Stimulated activated CD4-positive, alpha-beta T cell treated with anti-CD3 and anti-CD28 coated beads, Interleukin-12 subunit alpha, Interleukin-12 subunit beta, amount 100 ng/mL, for 48 hours (primary cell): ENCODE data around the gene NUP188.
A peak's percentile ranks its signal among the peaks of the same experiment; 100 is the strongest.
"Not testable (repeated sequence)": the region's sequence is repeated elsewhere in the genome, so short reads cannot be mapped to it uniquely, and the experiment has no call there.

Source experiments
- DNase-seq, 3 donors: peaks; one replicate each; pipeline ENCODE4 v3.0.0-alpha.2; 2020; ENCODE audit warnings: low read depth in 2 of 3, low spot score in 1 of 3

NUP188 gene

GRCh38 chr9:129027685-129028191, 80.2 kb downstream of the NUP188 start:
- DNase-seq = peak in 2 of 3 donors; percentile 36 to 58

GRCh38 chr9:129028192-129028966, 80.9 kb downstream of the NUP188 start, which contains the start of gene SH3GLB2:
Gene SH3GLB2 (minus strand): TSS chr9:129028331. CDS start chr9:129028154, 177 bp downstream.
- DNase-seq = peak; percentile 93 to 99 (median 93)

DNA sequence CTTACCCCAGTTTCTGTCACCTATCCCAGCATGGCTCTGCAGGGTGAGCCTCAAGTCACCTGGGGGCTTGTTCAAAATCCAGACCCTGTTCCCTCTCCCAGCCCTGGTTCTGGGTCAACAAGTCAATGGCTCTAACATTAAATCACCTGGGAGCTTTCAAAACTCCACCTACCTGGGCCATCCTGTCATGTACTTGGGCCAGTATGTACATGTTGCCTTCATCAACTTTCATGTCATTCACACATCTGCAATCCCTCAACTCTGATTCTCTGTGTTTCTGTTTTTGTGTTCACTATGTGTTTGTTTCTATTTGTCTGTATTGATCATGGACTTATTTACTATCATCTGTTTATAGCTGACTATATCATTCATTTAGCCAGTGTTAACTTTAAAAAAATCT, 82.7 kb downstream of the NUP188 start:
- no peak for DNase-seq

GRCh38 chr9:129031514-129031913, 84.0 kb downstream of the NUP188 start:
- no peak for DNase-seq

DNA sequence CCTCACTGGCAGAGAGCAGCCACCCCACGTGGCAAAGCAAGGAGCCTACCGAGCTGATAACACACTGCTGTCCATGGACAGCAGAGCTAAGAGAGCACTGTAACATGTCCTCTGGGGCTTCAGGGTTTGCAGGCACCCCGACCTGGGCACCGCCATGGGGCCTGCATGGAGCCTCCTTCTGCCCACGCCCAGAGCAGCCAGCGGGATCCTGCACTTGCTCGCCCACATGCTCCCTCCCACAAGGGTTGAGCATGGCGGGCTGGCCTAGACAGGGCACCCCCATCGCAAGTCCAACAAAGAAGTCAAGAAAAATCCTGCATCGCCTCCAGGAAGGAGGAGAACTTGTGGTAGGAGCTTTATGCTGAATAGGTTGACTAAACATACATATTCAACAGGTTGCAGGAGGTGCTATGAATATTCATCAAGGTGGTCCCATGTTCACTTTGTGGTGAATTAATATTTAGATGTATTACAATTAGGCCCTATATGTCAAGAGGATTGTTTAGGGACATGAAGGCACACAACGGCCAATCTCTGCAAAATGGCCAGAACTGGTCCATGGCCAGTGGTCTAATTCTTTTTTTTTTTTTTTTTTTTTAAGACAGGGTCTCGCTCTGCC, 85.2 kb downstream of the NUP188 start:
- no peak for DNase-seq

- DNase-seq = no peak
Observed at GRCh38 chr9:129033216-129033615, 85.7 kb downstream of the NUP188 start.

- DNase-seq = not testable (repeated sequence)
Observed at GRCh38 chr9:129035838-129036237, 88.3 kb downstream of the NUP188 start.

DNA sequence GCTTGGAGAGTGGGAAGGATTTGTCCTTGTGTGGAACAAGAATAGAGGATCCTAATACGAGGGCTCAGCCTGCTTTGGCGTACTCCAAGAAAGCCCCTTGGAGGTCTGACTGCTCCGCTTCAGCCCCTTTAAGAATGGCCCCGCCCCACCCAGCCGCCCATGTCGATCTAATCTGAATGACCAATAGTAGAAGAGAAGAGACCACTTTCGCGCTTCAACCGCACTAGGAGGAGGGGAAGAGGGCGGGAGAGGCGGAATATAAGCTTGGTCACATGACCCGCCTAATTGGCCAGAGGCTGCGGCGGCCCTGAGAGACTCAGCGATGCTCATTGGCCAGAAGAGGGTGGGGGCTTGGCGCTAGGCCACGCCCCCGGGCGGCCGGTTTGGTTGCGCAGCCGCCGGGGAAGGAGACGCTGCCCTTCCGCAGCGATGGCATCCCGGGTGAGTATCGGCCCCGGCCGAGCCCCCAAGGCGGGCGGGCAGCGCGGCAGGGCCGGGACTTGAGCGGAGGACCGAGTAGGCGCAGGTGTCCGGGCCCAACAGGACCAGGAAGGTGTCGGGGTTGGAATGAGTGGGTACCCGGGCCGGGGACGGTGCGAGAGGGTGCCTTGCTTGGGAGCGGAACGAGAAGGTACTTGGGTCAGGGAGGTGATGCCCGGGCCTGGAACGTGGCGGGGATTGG, 88.9 kb downstream of the NUP188 start, which contains the start of gene MIGA2:
Gene MIGA2 (plus strand): TSS at position 386 of the 682 bp plus-strand sequence. CDS start 3,969 bp downstream, outside the sequence.
- DNase-seq = peak; percentile 88 to 93 (median 91)

DNA sequence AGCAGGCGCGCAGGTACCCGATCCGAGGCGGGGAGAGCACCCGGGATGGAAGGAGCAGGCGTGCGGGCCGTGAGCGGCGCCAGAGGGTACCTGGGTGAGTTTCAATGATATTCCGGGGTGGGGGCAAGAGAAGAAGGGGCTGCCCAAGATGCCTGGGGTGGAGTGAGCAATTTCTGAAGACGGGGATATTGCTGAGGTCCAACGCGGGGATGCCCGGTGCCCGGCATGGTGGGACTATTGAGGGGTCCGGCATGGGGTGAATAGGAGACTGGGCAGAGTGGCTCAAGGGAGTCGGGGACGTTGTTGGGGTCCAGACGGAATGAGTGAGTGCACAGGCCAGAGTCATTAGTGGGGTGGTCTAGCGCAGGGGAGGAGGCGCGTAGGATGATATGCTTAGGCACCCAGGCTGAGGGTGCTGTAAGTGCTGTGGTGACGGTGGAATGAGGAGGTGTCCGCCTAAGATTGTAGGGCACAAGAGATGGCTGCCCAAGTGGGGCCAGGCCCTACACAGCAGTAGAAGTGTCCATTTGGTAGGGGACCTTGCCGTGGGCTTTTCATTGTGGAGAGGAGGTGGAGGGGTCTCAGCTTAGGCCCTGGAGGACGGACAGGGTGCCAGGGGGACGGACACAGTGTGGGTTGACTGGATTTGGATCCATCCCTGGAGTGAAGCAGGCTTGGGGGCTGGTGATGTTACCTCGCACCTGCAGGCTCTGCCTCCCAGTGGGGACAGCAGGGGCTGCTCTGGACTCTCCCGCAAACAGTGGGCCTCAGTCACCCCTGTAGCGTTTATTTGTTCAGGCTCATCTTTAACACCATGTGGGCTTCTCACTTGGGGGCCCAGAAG, 89.6 kb downstream of the NUP188 start:
- DNase-seq = no peak

DNA sequence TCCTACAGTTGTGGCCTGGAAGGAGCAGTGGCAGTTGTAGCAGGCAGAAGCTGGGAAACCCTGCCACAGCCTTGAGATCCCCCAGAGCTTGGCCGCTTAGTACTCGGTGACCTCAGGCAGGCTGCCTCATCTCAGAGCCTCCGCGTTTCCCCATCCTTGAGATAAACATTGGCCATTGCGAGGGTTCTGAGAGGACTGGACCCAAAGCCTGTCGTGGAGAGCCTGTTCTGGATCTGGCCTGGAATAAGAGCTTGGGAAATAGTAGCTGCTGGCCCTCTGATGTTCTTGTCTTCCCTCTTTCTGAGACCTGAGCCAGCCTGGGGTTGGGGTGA, 90.2 kb downstream of the NUP188 start:
- no peak for DNase-seq

DNA sequence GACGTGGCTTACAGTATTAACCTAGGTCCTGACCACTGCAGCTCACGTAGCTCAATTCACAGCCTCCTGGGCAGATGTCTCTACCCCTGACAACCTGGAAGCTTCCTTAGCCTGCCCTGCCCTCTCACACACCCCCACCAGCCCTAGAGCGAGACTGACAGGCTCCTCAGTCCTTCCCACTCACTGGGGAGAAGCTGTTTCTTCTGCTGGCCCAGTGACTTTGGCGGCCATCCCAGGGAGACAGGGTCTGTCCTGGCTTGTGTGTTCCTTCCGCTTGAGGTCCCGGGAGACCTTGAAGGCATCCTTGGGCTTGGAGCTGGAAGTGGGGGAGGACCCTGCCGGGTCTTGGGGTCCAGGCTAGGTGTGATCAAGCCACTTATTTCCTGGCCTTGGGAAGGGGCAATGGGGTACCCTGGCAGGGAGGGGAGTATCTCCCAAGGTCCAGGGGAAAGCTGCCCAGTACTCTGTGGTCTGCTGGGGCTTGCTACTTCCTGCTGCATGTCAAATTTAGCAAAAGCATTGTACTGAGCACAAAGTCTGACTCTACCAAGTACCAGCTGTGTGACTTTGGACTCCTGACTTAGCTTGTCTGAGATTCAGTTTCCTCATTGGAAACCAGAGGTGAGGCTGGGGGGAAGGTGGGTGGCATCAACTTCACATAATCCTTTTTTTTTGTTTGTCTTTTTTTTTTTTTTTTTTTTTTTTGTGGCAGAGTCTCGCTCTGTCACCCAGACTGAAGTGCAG, 90.8 kb downstream of the NUP188 start:
- DNase-seq = no peak

DNA sequence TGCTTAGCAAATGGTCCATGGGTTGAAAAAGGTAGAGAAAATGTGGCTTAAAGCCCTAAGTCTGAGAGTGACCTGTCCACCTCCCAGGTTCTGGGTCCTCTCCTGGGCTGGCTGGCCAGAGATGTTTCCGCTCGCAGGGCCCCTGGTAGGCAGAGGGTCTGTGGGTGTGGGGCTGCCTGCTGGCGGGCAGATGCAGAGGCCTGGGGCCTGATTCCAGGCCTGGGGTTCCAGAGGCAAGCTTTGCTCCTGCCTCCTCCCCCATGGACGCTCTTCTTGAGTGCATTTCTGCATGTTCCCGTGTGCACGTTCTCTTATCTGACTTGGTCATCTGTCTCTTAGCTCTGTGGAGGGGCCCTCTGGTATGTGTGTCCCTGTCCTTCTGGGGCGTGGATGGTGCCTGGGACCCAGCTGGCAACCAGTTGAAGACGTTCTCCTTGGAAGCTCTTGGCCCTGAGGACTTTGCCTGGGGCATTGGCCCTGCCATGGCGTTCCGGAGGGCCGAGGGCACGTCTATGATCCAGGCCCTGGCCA, 92.7 kb downstream of the NUP188 start:
- no peak for DNase-seq

GRCh38 chr9:129042016-129042415, 94.5 kb downstream of the NUP188 start:
- no peak for DNase-seq

DNA sequence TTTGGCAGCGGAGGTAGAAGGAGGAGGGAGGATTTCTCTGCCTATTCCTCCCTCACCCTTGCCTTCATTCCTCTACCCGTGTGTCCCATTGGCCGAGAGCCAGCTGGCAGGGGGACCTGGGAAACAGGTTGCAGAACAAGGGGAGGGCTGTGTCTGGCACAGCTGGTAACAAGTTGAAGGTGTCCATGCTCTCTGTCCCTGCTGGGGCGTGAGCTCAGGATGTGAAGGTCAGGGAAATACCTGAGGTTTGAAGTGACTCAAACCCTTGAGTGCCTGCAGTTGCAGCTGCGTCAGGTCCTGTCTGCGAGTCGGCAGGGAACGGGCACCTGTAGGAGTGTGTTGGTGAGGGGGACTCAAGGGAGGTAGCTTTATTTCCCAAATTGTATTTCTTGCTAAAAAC, 105.1 kb downstream of the NUP188 start:
- DNase-seq = no peak

GRCh38 chr9:129053020-129053419, 105.5 kb downstream of the NUP188 start:
- no peak for DNase-seq

GRCh38 chr9:129054163-129054851, 106.8 kb downstream of the NUP188 start:
- no peak for DNase-seq
